K562 (cell line): ENCODE measurements around the gene PPT2. TPM values are rescaled to one million over a fixed set of nuclear protein-coding genes. Genes with fewer than 3 reads are reported as not detected.

ENCODE experiments used
- ATAC-seq: fragments of 200-7000 bp; cut with Tn5 transposase; 3 replicates; pipeline ENCODE4 v1.9.1; 2020; ENCODE audit warnings: moderate library complexity
- BruUV-seq: library from RNA; stranded (reverse); fragments of 400-500 nt; replicated peaks from 2 replicates; lab custom pipeline; 2021; lab: Mats Ljungman, UMichigan
- CTCF ChIA-PET: fragments of 300-600 bp; formaldehyde crosslinking; extraction: SDS; loops from one replicate; lab custom pipeline; 2021; ENCODE audit warnings: low intra/inter-chr PET ratio; lab: Yijun Ruan, JAX
- POLR2A ChIA-PET: fragments of 300-600, 350-650 bp; sonication (Branson Sonifier 250); formaldehyde crosslinking; extraction: SDS; loops from one replicate; lab custom pipeline; 2021; ENCODE audit warnings: antibody characterized with exemption, inconsistent platforms; lab: Yijun Ruan, JAX
- DNase-seq, 4 experiments: peaks; one replicate each; pipeline versions ENCODE4 v3.0.0 to v3.0.0-alpha.2; 2011 to 2018; ENCODE audit warnings: low spot score in 3 of 4, mixed read lengths in 3 of 4; ENCODE audit errors: extremely low read depth in 1 of 4
- FAIRE-seq: peaks from 2 replicates; lab custom pipeline; 2011; peaks lifted over from hg19 to GRCh38; lab: Jason Lieb, UNC
- H2AFZ ChIP-seq: 2 replicates; pipeline ENCODE4 v1.6.0; 2011; ENCODE audit warnings: low read depth, low read length, control low read depth, inconsistent platforms
- H3K27ac ChIP-seq: fragments of 200-600 bp; 3 replicates; pipeline ENCODE4 v1.8.0; 2011; ENCODE audit warnings: low read depth, mild to moderate bottlenecking, control low read depth, inconsistent platforms, low read length, moderate library complexity, mixed read lengths; ENCODE audit errors: extremely low read depth
- H3K27me3 ChIP-seq, 2 experiments: fragments of 300-600 bp in 1 of 2; 2 replicates in 1 of 2; 3 replicates in 1 of 2; pipeline versions ENCODE4 v1.6.0 to v1.8.0; 2011; ENCODE audit warnings: inconsistent platforms in 2 of 2, low read length in 2 of 2, mild to moderate bottlenecking in 1 of 2, mixed read lengths in 1 of 2, moderate library complexity in 1 of 2; ENCODE audit not compliant: control insufficient read depth in 2 of 2, insufficient read depth in 2 of 2
- H3K36me3 ChIP-seq: fragments of 300-600 bp; 3 replicates; pipeline ENCODE4 v1.8.0; 2011; ENCODE audit warnings: mild to moderate bottlenecking, low read length, inconsistent platforms; ENCODE audit not compliant: control insufficient read depth, insufficient read depth
- H3K4me1 ChIP-seq, 2 experiments: fragments of 200-600 bp in 1 of 2; replicated peaks in 1 of 2; 2 replicates in 1 of 2; 3 replicates in 1 of 2; pipeline versions ENCODE4 v1.5.1 to v1.8.0; 2011; ENCODE audit warnings: inconsistent platforms in 2 of 2, low read length in 2 of 2, mild to moderate bottlenecking in 1 of 2, mixed read lengths in 1 of 2, moderate library complexity in 1 of 2; ENCODE audit not compliant: control insufficient read depth in 2 of 2, insufficient read depth in 2 of 2
- H3K4me2 ChIP-seq: 2 replicates; pipeline ENCODE4 v1.6.1; 2011; ENCODE audit warnings: low read length, control low read depth, inconsistent platforms, mixed read lengths; ENCODE audit not compliant: insufficient read depth
- H3K4me3 ChIP-seq: fragments of 200-600 bp; sonication (generic), shearing (Covaris generic); 2 replicates; pipeline ENCODE4 v1.5.1; 2016; ENCODE audit warnings: control low read depth, inconsistent platforms
- H3K79me2 ChIP-seq: fragments of 200-600 bp; 3 replicates; pipeline ENCODE4 v1.8.0; 2011; ENCODE audit warnings: low read length, inconsistent platforms; ENCODE audit not compliant: control insufficient read depth, insufficient read depth
- H3K9ac ChIP-seq, 2 experiments: 2 replicates each; pipeline versions ENCODE4 v1.6.0 to v1.6.1; 2011; ENCODE audit warnings: low read depth in 2 of 2, low read length in 2 of 2, control low read depth in 1 of 2, inconsistent platforms in 1 of 2, mild to moderate bottlenecking in 1 of 2, mixed read lengths in 1 of 2; ENCODE audit not compliant: insufficient read depth in 1 of 2
- H3K9me1 ChIP-seq: one replicate; pipeline ENCODE4 v1.6.0; 2011; ENCODE audit warnings: inconsistent platforms, mild to moderate bottlenecking, low read length, moderate library complexity; ENCODE audit not compliant: control insufficient read depth, insufficient read depth
- H3K9me3 ChIP-seq: replicated peaks from 2 replicates; pipeline ENCODE4 v1.5.1; 2011; ENCODE audit warnings: low read depth, low read length, inconsistent platforms; ENCODE audit not compliant: control insufficient read depth, insufficient read depth
- H4K20me1 ChIP-seq: replicated peaks from 2 replicates; pipeline ENCODE4 v1.6.1; 2011; ENCODE audit warnings: low read length, inconsistent platforms, mixed read lengths; ENCODE audit not compliant: control insufficient read depth, insufficient read depth
- ARID2 ChIP-seq: fragments of 450-650 bp; IDR thresholded peaks from 2 replicates; pipeline ENCODE4 v1.6.1; 2017; ENCODE audit warnings: antibody characterized with exemption, mild to moderate bottlenecking
- POLR2G ChIP-seq: fragments of 200-400 bp; formaldehyde crosslinking; IDR thresholded peaks from 2 replicates; pipeline ENCODE4 v1.6.1; 2017; ENCODE audit warnings: low read depth, mild to moderate bottlenecking, antibody characterized with exemption, low read length, moderate library complexity
- RBFOX2 ChIP-seq: fragments of 200-400 bp; formaldehyde crosslinking; IDR thresholded peaks from 2 replicates; pipeline ENCODE4 v1.6.1; 2017; ENCODE audit warnings: low read depth, mild to moderate bottlenecking, low read length, moderate library complexity
- ZBTB1 ChIP-seq: sonication (generic); formaldehyde crosslinking; IDR thresholded peaks from 2 replicates; pipeline ENCODE4 v1.8.1; 2023; ENCODE audit warnings: missing genetic modification reagents, low read depth, mild to moderate bottlenecking, borderline replicate concordance
- ZBTB2 ChIP-seq: fragments of 450-650 bp; IDR thresholded peaks from 2 replicates; pipeline ENCODE4 v1.6.1; 2016; ENCODE audit warnings: antibody characterized with exemption
- WGBS: fragments of 100-300 bp; shearing (Covaris generic); methylation state at CpG from one replicate; pipeline ENCODE4 v1.1.6; 2016; ENCODE audit warnings: low coverage, mixed read lengths; ENCODE audit not compliant: insufficient coverage; ENCODE audit errors: missing lambda C conversion rate; 5-methylcytosine and 5-hydroxymethylcytosine counted together
- in situ Hi-C: fragments of 300-500 bp; cut with MboI; formaldehyde crosslinking; loops from 4 replicates; pipeline ENCODE4 v1.15.0; 2018; ENCODE audit warnings: inconsistent platforms, mixed read lengths
- intact Hi-C: fragments of 100-400 bp; cut with micrococcal nuclease; formaldehyde crosslinking; loops from 2 replicates; pipeline ENCODE4 v1.14.2; 2022
- polyA plus RNA-seq, 8 experiments: library from polyadenylated mRNA; depleted of rRNA in 4 of 8; stranded (reverse) in 5 of 8; unstranded in 3 of 8; fragments of >200 nt; fragmentation: Nextera tagmentation in 2 of 8; fragmentation: Illumina TruSeq in 1 of 8; extraction: Ambion mirVana in 2 of 8; extraction: Trizol in 1 of 8; gene quantifications; 2 replicates each; pipeline versions ENCODE4 v1.2.1 to v1.2.3, GENCODE V29; 2011 to 2014; ENCODE audit warnings: inconsistent platforms in 1 of 8, missing spikeins in 1 of 8
- total RNA-seq, 7 experiments: library from RNA; depleted of rRNA in 6 of 7; stranded (reverse); fragments of >200 nt in 6 of 7; fragmentation: Illumina TruSeq in 2 of 7; extraction: Trizol in 2 of 7; gene quantifications; 2 replicates each; pipeline versions ENCODE4 v1.2.1 to v1.2.3, GENCODE V29; 2011 to 2021; ENCODE audit warnings: low replicate concordance in 1 of 7

PPT2 gene
- total and polyA plus RNA-seq, 9 of the 15 experiments (the other 6 are each of a cell fraction or from before 2014, with no cell fraction given): 27.4 to 98.8 (median 69.9) TPM

GRCh38 chr6:32170294-32170693 is 16.4 kb downstream of the PPT2 start:
- BruUV-seq: no TSS peak
- intact Hi-C loops: loop anchor here (10.0 kb wide), 2 partner anchors 345 to 505 kb away; partner anchors contain the start of genes C6orf47, CSNK2B, GPANK1 and HSPA1B
- Histone ChIP-seq H3K9me3 (no peaks in the 10 kb centered on the region), H4K20me1 (no peaks in the 10 kb centered on the region), H3K27ac (no peak overlapping the region; the same call in 2 of the 3 replicates), H3K79me2 (peaks cover 32% of the 10 kb centered on the region), H2AFZ (no peak overlapping the region)
- ATAC-seq (no peak), DNase-seq (no peak), FAIRE-seq (no peak)
- CTCF ChIA-PET: no interaction called here
- TF ChIP-seq RBFOX2: 0 out of 2 replicates have a peak, but pooled peaks have one; percentile 20
- no peak for TF ChIP-seq ARID2
- TF ChIP-seq ZBTB2: no peak
- TF ChIP-seq POLR2G: peak; percentile 43; the same call in 1 of the 2 replicates
- no peak for TF ChIP-seq ZBTB1 (CRISPR knock-in tag)
- TF ChIP-seq, all 486 proteins: peak for 2
- in situ Hi-C loops: no loop called here
- H3K36me3 ChIP-seq: peaks cover 69% of the 10 kb centered on the region
- POLR2A ChIA-PET: no interaction called here
- H3K27me3 ChIP-seq: no peaks in the 10 kb centered on the region
- no peak overlapping the region for H3K4me2 ChIP-seq
- H3K9me1 ChIP-seq: no peaks in the 10 kb centered on the region
- H3K4me1 ChIP-seq: peaks cover 51 to 69% of the 10 kb centered on the region in 2 experiments
- H3K9ac ChIP-seq: 0 out of 4 replicates have a peak overlapping the region, but pooled peaks of 1 of the 2 experiments have one; percentile 2
- 84% methylated on average over 11 of the region's 11 CpGs for WGBS
- H3K4me3 ChIP-seq: no peak overlapping the region
